ENCODE data around the gene BCL11B.

BCL11B gene

DNA sequence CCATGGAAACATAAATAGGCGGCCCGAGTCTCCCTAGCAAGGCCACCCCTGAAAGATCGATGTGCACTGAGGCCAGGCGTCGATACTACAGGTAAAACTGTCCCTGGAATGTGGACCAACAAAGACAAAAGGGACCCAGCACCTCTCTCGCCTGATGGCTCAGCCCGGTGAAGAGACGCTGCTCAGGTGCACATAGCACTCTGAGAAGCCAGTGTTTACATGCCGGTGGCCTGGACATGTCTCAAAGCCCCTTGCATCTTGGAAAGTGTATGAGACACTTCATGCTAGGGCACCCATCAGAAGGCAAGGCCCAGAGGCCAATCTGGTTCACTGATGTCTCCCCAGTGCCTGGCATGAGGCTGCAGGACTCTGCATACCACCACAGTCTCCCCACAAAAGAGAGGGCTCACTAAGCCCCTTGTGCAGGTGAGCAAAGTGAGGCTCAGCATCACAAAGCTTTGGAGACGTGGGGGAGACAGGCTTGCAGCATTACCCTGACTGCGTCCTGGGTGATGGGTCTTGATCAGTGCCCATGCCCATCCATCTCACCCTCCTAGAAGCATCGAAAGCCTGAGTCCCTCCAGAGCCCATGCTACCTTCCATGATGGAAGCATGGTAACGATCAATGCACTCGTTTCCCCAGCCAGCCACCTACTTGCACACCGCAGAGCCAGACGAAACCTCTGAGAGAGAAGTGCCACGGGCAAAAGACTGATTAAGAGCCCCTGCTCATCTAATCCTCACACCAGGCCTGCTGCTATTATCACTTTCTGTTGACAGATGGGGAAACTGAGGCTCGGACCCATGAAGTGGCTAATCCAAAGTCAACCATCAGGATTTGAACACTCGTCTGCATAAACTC, 16.1 kb downstream of the BCL11B start:
- H3K36me3 ChIP-seq (ENCODE audit: control insufficient read depth, insufficient read depth, low read length) = peaks cover 1% of the 10 kb centered on the region
- H3K27me3 ChIP-seq (ENCODE audit: insufficient read depth, low read length, poor library complexity) = no peaks in the 10 kb centered on the region
- H3K9ac ChIP-seq (ENCODE audit: low read length) = no peak overlapping the region
- no peak overlapping the region for H3K18ac ChIP-seq (ENCODE audit: low read length)
- WGBS (ENCODE audit: extremely low coverage, insufficient coverage, low lambda C conversion rate) = no CpG with 5 or more reads among the region's 19 CpGs
- peaks cover 69% of the 10 kb centered on the region for H3K79me2 ChIP-seq (ENCODE audit: control insufficient read depth, insufficient read depth, low read length)
- H3K79me1 ChIP-seq (ENCODE audit: low read length) = peaks cover 47% of the 10 kb centered on the region
- H3K4ac ChIP-seq (ENCODE audit: low read depth, low read length) = no peak overlapping the region
- H3K23ac ChIP-seq (ENCODE audit: low read length) = peak overlapping the region; percentile 24
- H2BK5ac ChIP-seq (ENCODE audit: low read length) = no peak overlapping the region
- no peak overlapping the region for H2BK15ac ChIP-seq (replicated peaks; ENCODE audit: low read depth)
- H3K27ac ChIP-seq (ENCODE audit: low read depth, low read length) = no peak overlapping the region
- no peak overlapping the region for H2BK120ac ChIP-seq (ENCODE audit: low read depth, low read length)
- peaks cover 14% of the 10 kb centered on the region for H3K4me1 ChIP-seq (ENCODE audit: control insufficient read depth, low read depth, low read length)
- no peak overlapping the region for H3K4me2 ChIP-seq (ENCODE audit: low read length)
- no peak overlapping the region for H3K56ac ChIP-seq (ENCODE audit: low read length)
- no peak overlapping the region for H4K5ac ChIP-seq (ENCODE audit: low read length)
- H2AK5ac ChIP-seq (ENCODE audit: low read length) = no peak overlapping the region
- H3K4me3 ChIP-seq (ENCODE audit: low read length) = no peak overlapping the region
- no peak for DNase-seq
- no peak overlapping the region for H4K8ac ChIP-seq (ENCODE audit: low read depth, low read length)

GRCh38 chr14:99254328-99255009, 17.5 kb downstream of the BCL11B start:
- DNase-seq = no peak
- H3K27me3 ChIP-seq (ENCODE audit: insufficient read depth, low read length, poor library complexity) = no peaks in the 10 kb centered on the region
- no peak overlapping the region for H2BK15ac ChIP-seq (replicated peaks; ENCODE audit: low read depth)
- H3K27ac ChIP-seq (ENCODE audit: low read depth, low read length) = no peak overlapping the region
- no peak overlapping the region for H3K9ac ChIP-seq (ENCODE audit: low read length)
- H3K4me2 ChIP-seq (ENCODE audit: low read length) = no peak overlapping the region
- no peak overlapping the region for H2BK5ac ChIP-seq (ENCODE audit: low read length)
- WGBS (ENCODE audit: extremely low coverage, insufficient coverage, low lambda C conversion rate) = no CpG with 5 or more reads among the region's 16 CpGs
- H3K79me1 ChIP-seq (ENCODE audit: low read length) = peaks cover 46% of the 10 kb centered on the region
- H3K56ac ChIP-seq (ENCODE audit: low read length) = no peak overlapping the region
- no peak overlapping the region for H2BK120ac ChIP-seq (ENCODE audit: low read depth, low read length)
- no peak overlapping the region for H4K5ac ChIP-seq (ENCODE audit: low read length)
- peaks cover 1% of the 10 kb centered on the region for H3K36me3 ChIP-seq (ENCODE audit: control insufficient read depth, insufficient read depth, low read length)
- no peak overlapping the region for H2AK5ac ChIP-seq (ENCODE audit: low read length)
- peaks cover 61% of the 10 kb centered on the region for H3K79me2 ChIP-seq (ENCODE audit: control insufficient read depth, insufficient read depth, low read length)
- H3K4me3 ChIP-seq (ENCODE audit: low read length) = no peak overlapping the region
- H3K23ac ChIP-seq (ENCODE audit: low read length) = no peak overlapping the region
- H3K18ac ChIP-seq (ENCODE audit: low read length) = no peak overlapping the region
- peaks cover 14% of the 10 kb centered on the region for H3K4me1 ChIP-seq (ENCODE audit: control insufficient read depth, low read depth, low read length)
- no peak overlapping the region for H3K4ac ChIP-seq (ENCODE audit: low read depth, low read length)
- no peak overlapping the region for H4K8ac ChIP-seq (ENCODE audit: low read depth, low read length)

DNA sequence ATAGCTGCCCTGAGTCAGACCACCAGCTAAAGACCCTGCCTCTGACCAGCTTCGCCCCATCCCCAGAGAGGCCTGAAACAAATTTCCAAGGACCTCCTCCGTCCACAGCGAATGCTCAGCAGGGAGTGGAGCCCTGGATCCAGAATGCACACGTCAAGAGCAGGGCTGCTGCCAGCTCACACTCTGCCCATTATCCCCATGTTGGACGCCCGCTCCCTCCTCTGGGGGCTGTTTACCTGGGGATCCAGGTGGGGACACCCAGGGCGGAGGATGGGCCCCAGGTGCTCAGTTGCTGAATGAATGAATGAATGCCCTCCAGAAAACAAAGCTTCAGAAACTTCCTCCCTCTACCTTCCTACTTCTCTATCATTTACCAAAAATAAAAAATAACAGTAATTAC, 18.1 kb downstream of the BCL11B start:
- H3K79me1 ChIP-seq (ENCODE audit: low read length) = peaks cover 43% of the 10 kb centered on the region
- no peak overlapping the region for H3K4me2 ChIP-seq (ENCODE audit: low read length)
- no peak overlapping the region for H3K56ac ChIP-seq (ENCODE audit: low read length)
- no peak overlapping the region for H4K8ac ChIP-seq (ENCODE audit: low read depth, low read length)
- no peak overlapping the region for H3K18ac ChIP-seq (ENCODE audit: low read length)
- peaks cover 55% of the 10 kb centered on the region for H3K79me2 ChIP-seq (ENCODE audit: control insufficient read depth, insufficient read depth, low read length)
- H4K5ac ChIP-seq (ENCODE audit: low read length) = no peak overlapping the region
- no peak overlapping the region for H2BK15ac ChIP-seq (replicated peaks; ENCODE audit: low read depth)
- no CpG with 5 or more reads among the region's 7 CpGs for WGBS (ENCODE audit: extremely low coverage, insufficient coverage, low lambda C conversion rate)
- peaks cover 1% of the 10 kb centered on the region for H3K36me3 ChIP-seq (ENCODE audit: control insufficient read depth, insufficient read depth, low read length)
- H3K9ac ChIP-seq (ENCODE audit: low read length) = no peak overlapping the region
- H3K4me1 ChIP-seq (ENCODE audit: control insufficient read depth, low read depth, low read length) = peaks cover 9% of the 10 kb centered on the region
- no peak overlapping the region for H3K4ac ChIP-seq (ENCODE audit: low read depth, low read length)
- H3K23ac ChIP-seq (ENCODE audit: low read length) = peak overlapping the region; percentile 45
- DNase-seq = no peak
- no peak overlapping the region for H2BK5ac ChIP-seq (ENCODE audit: low read length)
- H3K4me3 ChIP-seq (ENCODE audit: low read length) = no peak overlapping the region
- H2BK120ac ChIP-seq (ENCODE audit: low read depth, low read length) = no peak overlapping the region
- no peak overlapping the region for H3K27ac ChIP-seq (ENCODE audit: low read depth, low read length)
- H2AK5ac ChIP-seq (ENCODE audit: low read length) = no peak overlapping the region
- no peaks in the 10 kb centered on the region for H3K27me3 ChIP-seq (ENCODE audit: insufficient read depth, low read length, poor library complexity)

DNA sequence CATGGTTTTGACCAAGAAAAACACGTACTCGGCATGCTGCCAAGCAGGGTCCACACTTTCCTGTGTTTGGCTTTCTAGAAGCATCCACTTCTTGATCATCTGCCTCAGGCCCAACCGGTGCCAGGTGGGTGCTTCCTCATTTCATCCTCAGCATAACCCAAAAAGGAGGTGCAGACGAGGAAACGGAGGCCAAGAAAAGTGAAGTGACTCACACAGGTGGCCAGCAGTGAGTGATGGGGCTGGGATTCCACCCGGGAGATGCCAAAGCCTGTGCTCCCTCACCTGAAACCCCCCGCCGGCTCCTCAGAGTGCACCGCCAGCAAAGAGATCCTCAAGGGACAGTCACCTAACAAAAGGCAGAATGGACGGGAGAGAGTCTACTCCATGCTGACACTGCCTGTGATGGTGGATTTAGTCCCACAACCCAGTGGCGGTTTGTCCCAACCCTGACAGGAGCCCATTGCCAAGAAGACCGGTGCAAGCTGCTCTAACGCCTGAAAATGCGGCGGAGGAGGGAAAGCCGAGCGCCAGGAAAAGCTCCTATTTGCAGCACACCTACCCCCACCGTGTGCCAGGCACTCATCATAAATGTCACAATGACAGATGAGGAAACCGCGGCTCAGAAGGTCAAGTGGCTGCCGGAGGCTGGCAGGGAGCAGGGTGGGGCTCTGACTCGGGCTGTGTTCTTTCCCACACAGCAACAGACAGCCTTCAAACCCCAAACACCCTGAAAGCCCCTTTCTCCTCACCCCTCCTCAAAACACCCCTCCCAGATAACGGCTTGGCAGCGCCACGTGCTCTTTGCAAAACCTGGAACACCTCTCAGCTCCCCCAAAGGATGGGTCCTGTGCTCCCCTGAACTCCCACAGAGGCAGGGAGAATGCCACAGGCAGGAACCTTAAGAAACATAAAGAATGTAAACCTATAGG, 18.8 kb downstream of the BCL11B start:
- WGBS (ENCODE audit: extremely low coverage, insufficient coverage, low lambda C conversion rate) = no CpG with 5 or more reads among the region's 25 CpGs
- H3K4me3 ChIP-seq (ENCODE audit: low read length) = no peak overlapping the region

GRCh38 chr14:99252443-99252939, 19.5 kb downstream of the BCL11B start:
- Histone ChIP-seq H3K23ac (ENCODE audit: low read length) (no peak overlapping the region), H3K36me3 (ENCODE audit: control insufficient read depth, insufficient read depth, low read length) (peaks cover 1% of the 10 kb centered on the region), H3K27ac (ENCODE audit: low read depth, low read length) (no peak overlapping the region), H3K4me2 (ENCODE audit: low read length) (no peak overlapping the region), H3K9ac (ENCODE audit: low read length) (no peak overlapping the region), H3K4me1 (ENCODE audit: control insufficient read depth, low read depth, low read length) (peaks cover 7% of the 10 kb centered on the region), H2BK15ac (replicated peaks; ENCODE audit: low read depth) (no peak overlapping the region), H4K5ac (ENCODE audit: low read length) (no peak overlapping the region), H2BK120ac (ENCODE audit: low read depth, low read length) (no peak overlapping the region), H2AK5ac (ENCODE audit: low read length) (no peak overlapping the region), H4K8ac (ENCODE audit: low read depth, low read length) (no peak overlapping the region), H3K79me1 (ENCODE audit: low read length) (peaks cover 43% of the 10 kb centered on the region), H3K56ac (ENCODE audit: low read length) (no peak overlapping the region), H2BK5ac (ENCODE audit: low read length) (no peak overlapping the region), H3K4me3 (ENCODE audit: low read length) (no peak overlapping the region), H3K79me2 (ENCODE audit: control insufficient read depth, insufficient read depth, low read length) (peaks cover 57% of the 10 kb centered on the region), H3K4ac (ENCODE audit: low read depth, low read length) (no peak overlapping the region), H3K18ac (ENCODE audit: low read length) (no peak overlapping the region), H3K27me3 (ENCODE audit: insufficient read depth, low read length, poor library complexity) (no peaks in the 10 kb centered on the region)
- no peak for DNase-seq
- WGBS (ENCODE audit: extremely low coverage, insufficient coverage, low lambda C conversion rate) = no CpG with 5 or more reads among the region's 9 CpGs

More for the DNA sequence above, 18.8 kb downstream of the BCL11B start:
- peaks cover 1% of the 10 kb centered on the region for H3K36me3 ChIP-seq (ENCODE audit: control insufficient read depth, insufficient read depth, low read length)
- H3K4ac ChIP-seq (ENCODE audit: low read depth, low read length) = no peak overlapping the region
- H3K18ac ChIP-seq (ENCODE audit: low read length) = no peak overlapping the region
- H3K9ac ChIP-seq (ENCODE audit: low read length) = no peak overlapping the region
- peak overlapping the region; percentile 15 for H3K23ac ChIP-seq (ENCODE audit: low read length)
- no peak overlapping the region for H2BK120ac ChIP-seq (ENCODE audit: low read depth, low read length)
- no peak overlapping the region for H2BK5ac ChIP-seq (ENCODE audit: low read length)
- no peaks in the 10 kb centered on the region for H3K27me3 ChIP-seq (ENCODE audit: insufficient read depth, low read length, poor library complexity)
- no peak overlapping the region for H4K8ac ChIP-seq (ENCODE audit: low read depth, low read length)
- H3K4me2 ChIP-seq (ENCODE audit: low read length) = no peak overlapping the region
- peaks cover 59% of the 10 kb centered on the region for H3K79me2 ChIP-seq (ENCODE audit: control insufficient read depth, insufficient read depth, low read length)
- H3K56ac ChIP-seq (ENCODE audit: low read length) = no peak overlapping the region
- DNase-seq = no peak
- no peak overlapping the region for H2AK5ac ChIP-seq (ENCODE audit: low read length)
- H3K27ac ChIP-seq (ENCODE audit: low read depth, low read length) = no peak overlapping the region
- peaks cover 45% of the 10 kb centered on the region for H3K79me1 ChIP-seq (ENCODE audit: low read length)
- peaks cover 10% of the 10 kb centered on the region for H3K4me1 ChIP-seq (ENCODE audit: control insufficient read depth, low read depth, low read length)
- H4K5ac ChIP-seq (ENCODE audit: low read length) = no peak overlapping the region
- no peak overlapping the region for H2BK15ac ChIP-seq (replicated peaks; ENCODE audit: low read depth)
